Calu3 (cell line): Measurements from ENCODE around the gene FREM1. TPM values are rescaled to one million over a fixed set of nuclear protein-coding genes. Genes with fewer than 3 reads are reported as not detected.

Experiments used
- BruUV-seq: library from RNA; stranded (reverse); fragments of 400-500 nt; replicated peaks from 2 replicates; lab custom pipeline; 2021; lab: Mats Ljungman, UMichigan
- CTCF ChIA-PET: fragments of 300-600 bp; sonication (Branson Sonifier 250); formaldehyde crosslinking; loops from one replicate; lab custom pipeline; 2022; ENCODE audit warnings: antibody characterized with exemption; lab: Charles Lee
- DNase-seq: peaks from one replicate; pipeline ENCODE4 v3.0.0; 2022
- H3K27ac Mint-ChIP-seq: one replicate; pipeline ENCODE4 v1.8.0; 2022; ENCODE audit warnings: mixed read lengths; ENCODE audit not compliant: unreplicated experiment
- H3K27me3 Mint-ChIP-seq: one replicate; pipeline ENCODE4 v1.8.0; 2022; ENCODE audit warnings: mixed read lengths; ENCODE audit not compliant: unreplicated experiment
- H3K36me3 Mint-ChIP-seq: one replicate; pipeline ENCODE4 v1.8.0; 2022; ENCODE audit warnings: mild to moderate bottlenecking, moderate library complexity, mixed read lengths; ENCODE audit not compliant: insufficient read depth, unreplicated experiment
- H3K4me1 Mint-ChIP-seq: one replicate; pipeline ENCODE4 v1.8.0; 2022; ENCODE audit warnings: mild to moderate bottlenecking, low read depth, mixed read lengths; ENCODE audit not compliant: unreplicated experiment
- H3K4me3 Mint-ChIP-seq: one replicate; pipeline ENCODE4 v1.8.0; 2022; ENCODE audit warnings: mild to moderate bottlenecking, low read depth, moderate library complexity, mixed read lengths; ENCODE audit not compliant: unreplicated experiment
- H3K9me3 Mint-ChIP-seq: one replicate; pipeline ENCODE4 v1.8.0; 2022; ENCODE audit warnings: low read depth, mixed read lengths; ENCODE audit not compliant: unreplicated experiment
- intact Hi-C: fragments of 100-400 bp; cut with micrococcal nuclease; formaldehyde crosslinking; loops from one replicate; pipeline ENCODE4 v1.10.0; 2022; ENCODE audit not compliant: unreplicated experiment
- total RNA-seq: library from RNA; stranded (reverse); gene quantifications from 2 replicates; pipeline ENCODE4 v1.2.3, GENCODE V29; 2022
- TF ChIP-seq, protein P1 (sequence below): fragments of 200-600 bp; IDR thresholded peaks from one replicate; pipeline ENCODE4 v1.8.0; 2022; ENCODE audit warnings: antibody characterized with exemption; ENCODE audit not compliant: unreplicated experiment

FREM1 gene
- total RNA-seq, 1 experiment from 2014 or later = not detected

GRCh38 chr9:14741369-14741768, 168.9 kb downstream of the FREM1 start:
- H3K9me3 Mint-ChIP-seq = peaks cover 2% of the 10 kb centered on the region
- TF ChIP-seq, protein P1, sequence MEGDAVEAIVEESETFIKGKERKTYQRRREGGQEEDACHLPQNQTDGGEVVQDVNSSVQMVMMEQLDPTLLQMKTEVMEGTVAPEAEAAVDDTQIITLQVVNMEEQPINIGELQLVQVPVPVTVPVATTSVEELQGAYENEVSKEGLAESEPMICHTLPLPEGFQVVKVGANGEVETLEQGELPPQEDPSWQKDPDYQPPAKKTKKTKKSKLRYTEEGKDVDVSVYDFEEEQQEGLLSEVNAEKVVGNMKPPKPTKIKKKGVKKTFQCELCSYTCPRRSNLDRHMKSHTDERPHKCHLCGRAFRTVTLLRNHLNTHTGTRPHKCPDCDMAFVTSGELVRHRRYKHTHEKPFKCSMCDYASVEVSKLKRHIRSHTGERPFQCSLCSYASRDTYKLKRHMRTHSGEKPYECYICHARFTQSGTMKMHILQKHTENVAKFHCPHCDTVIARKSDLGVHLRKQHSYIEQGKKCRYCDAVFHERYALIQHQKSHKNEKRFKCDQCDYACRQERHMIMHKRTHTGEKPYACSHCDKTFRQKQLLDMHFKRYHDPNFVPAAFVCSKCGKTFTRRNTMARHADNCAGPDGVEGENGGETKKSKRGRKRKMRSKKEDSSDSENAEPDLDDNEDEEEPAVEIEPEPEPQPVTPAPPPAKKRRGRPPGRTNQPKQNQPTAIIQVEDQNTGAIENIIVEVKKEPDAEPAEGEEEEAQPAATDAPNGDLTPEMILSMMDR = no peak
- DNase-seq = no peak

GRCh38 chr9:14733133-14733532, 177.1 kb downstream of the FREM1 start:
- no peaks in the 10 kb centered on the region for H3K36me3 Mint-ChIP-seq
- no peaks in the 10 kb centered on the region for H3K9me3 Mint-ChIP-seq
- intact Hi-C loops = no loop called here
- H3K4me3 Mint-ChIP-seq = no peak overlapping the region
- H3K27me3 Mint-ChIP-seq = peaks cover 22% of the 10 kb centered on the region
- H3K27ac Mint-ChIP-seq = no peak overlapping the region
- no peak for DNase-seq
- BruUV-seq = no TSS peak
- CTCF ChIA-PET = no interaction called here
- TF ChIP-seq, protein P1 = no peak
- no peaks in the 10 kb centered on the region for H3K4me1 Mint-ChIP-seq

More at GRCh38 chr9:14741369-14741768, 168.9 kb downstream of the FREM1 start:
- no peak overlapping the region for H3K27ac Mint-ChIP-seq
- intact Hi-C loops = no loop called here
- no peaks in the 10 kb centered on the region for H3K4me1 Mint-ChIP-seq
- H3K36me3 Mint-ChIP-seq = no peaks in the 10 kb centered on the region
- no TSS peak for BruUV-seq
- no peak overlapping the region for H3K4me3 Mint-ChIP-seq
- CTCF ChIA-PET = no interaction called here
- peaks cover 10% of the 10 kb centered on the region for H3K27me3 Mint-ChIP-seq

DNA sequence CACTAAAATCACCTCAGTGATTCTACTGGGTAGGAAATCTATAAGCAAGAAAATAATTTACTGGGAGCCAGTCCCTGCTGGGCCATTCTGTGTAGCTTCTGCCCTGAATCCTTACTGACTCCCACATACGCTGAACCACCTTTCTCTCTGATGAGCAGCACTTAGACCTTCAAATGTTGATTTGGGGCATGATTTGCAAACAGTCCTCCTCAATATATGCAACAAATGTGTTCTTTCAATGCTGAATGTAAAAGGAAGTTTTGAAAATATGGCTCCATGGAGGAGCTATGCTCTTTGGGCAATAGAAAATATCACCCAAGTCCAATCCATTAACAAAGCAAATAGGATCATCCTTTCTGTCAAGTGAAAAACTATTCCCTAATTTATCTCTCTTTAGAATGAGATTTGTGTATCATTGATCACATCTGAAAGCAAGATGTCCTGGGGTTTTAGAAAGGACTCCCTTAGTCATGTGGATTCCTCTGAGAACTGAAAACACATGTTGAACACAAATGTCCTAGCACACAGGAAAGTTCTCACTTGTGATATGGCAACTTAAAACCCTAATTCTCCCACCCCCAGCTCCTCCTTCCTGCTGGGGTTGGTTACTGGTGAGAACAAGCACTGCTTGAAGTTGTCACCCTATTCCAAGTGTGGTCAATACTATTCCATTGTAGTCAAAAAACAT, 178.8 kb downstream of the FREM1 start:
- no TSS peak for BruUV-seq
- Mint-ChIP-seq H3K9me3 (no peaks in the 10 kb centered on the region), H3K4me1 (no peaks in the 10 kb centered on the region), H3K4me3 (no peak overlapping the region), H3K27me3 (peaks cover 14% of the 10 kb centered on the region), H3K36me3 (no peaks in the 10 kb centered on the region), H3K27ac (no peak overlapping the region)
- TF ChIP-seq, protein P1 = no peak
- intact Hi-C loops = no loop called here
- CTCF ChIA-PET = no interaction called here
- no peak for DNase-seq

GRCh38 chr9:14730461-14730898, 179.7 kb downstream of the FREM1 start:
- no peaks in the 10 kb centered on the region for H3K4me1 Mint-ChIP-seq
- no peaks in the 10 kb centered on the region for H3K36me3 Mint-ChIP-seq
- TF ChIP-seq, protein P1 = no peak
- H3K27ac Mint-ChIP-seq = no peak overlapping the region
- peaks cover 12% of the 10 kb centered on the region for H3K27me3 Mint-ChIP-seq
- intact Hi-C loops = no loop called here
- CTCF ChIA-PET = no interaction called here
- no peak overlapping the region for H3K4me3 Mint-ChIP-seq
- no TSS peak for BruUV-seq
- no peak for DNase-seq
- no peaks in the 10 kb centered on the region for H3K9me3 Mint-ChIP-seq
